Suprapubic skin (tissue), 4 donors: Measurements from ENCODE around the gene CACNA1D. TPM values are rescaled to one million over a fixed set of nuclear protein-coding genes. Genes with fewer than 3 reads are reported as not detected.

Source experiments
- DNase-seq, 2 donors: peaks; one replicate each; pipeline ENCODE4 v3.0.0-alpha.2; 2019; ENCODE audit warnings: low spot score in 2 of 2
- H3K27ac ChIP-seq: fragments of 200-600 bp; sonication (generic); one replicate; pipeline ENCODE4 v1.5.1; 2019
- H3K27me3 ChIP-seq: fragments of 200-600 bp; sonication (generic); one replicate; pipeline ENCODE4 v1.5.1; 2019
- H3K36me3 ChIP-seq: fragments of 200-600 bp; sonication (generic); one replicate; pipeline ENCODE4 v1.5.1; 2019
- H3K4me1 ChIP-seq: fragments of 200-600 bp; sonication (generic); one replicate; pipeline ENCODE4 v1.5.1; 2019
- H3K4me3 ChIP-seq: fragments of 200-600 bp; sonication (generic); one replicate; pipeline ENCODE4 v1.5.1; 2019; ENCODE audit warnings: mild to moderate bottlenecking
- H3K9me3 ChIP-seq: fragments of 200-600 bp; sonication (generic); one replicate; pipeline ENCODE4 v1.5.1; 2019
- EP300 ChIP-seq: sonication (generic); formaldehyde crosslinking; IDR thresholded peaks from one replicate; pipeline ENCODE4 v1.6.1; 2017; ENCODE audit warnings: antibody characterized with exemption
- POLR2A ChIP-seq, 2 donors: fragments of 450-650 bp; IDR thresholded peaks; one replicate each; pipeline ENCODE4 v1.6.1; 2017; ENCODE audit warnings: antibody characterized with exemption in 2 of 2, mild to moderate bottlenecking in 2 of 2, moderate library complexity in 2 of 2
- POLR2AphosphoS5 ChIP-seq, 3 donors: sonication (generic); formaldehyde crosslinking; IDR thresholded peaks; one replicate each; pipeline ENCODE4 v1.6.1; 2017; ENCODE audit warnings: antibody characterized with exemption in 3 of 3
- WGBS: methylation state at CpG from one replicate; pipeline ENCODE4 v1.1.5; 2018; 5-methylcytosine and 5-hydroxymethylcytosine counted together
- total RNA-seq, 4 donors: library from RNA; depleted of rRNA; stranded (reverse); fragments of >200 nt; gene quantifications; one replicate each; pipeline ENCODE4 v1.1.0, GENCODE V29; 2016
- TF ChIP-seq, protein P1 (sequence below), 2 donors: fragments of 200-600 bp in 1 of 2; fragments of 450-650 bp in 1 of 2; sonication (generic) in 1 of 2; IDR thresholded peaks; one replicate each; pipeline ENCODE4 v1.5.1; 2016 to 2019; ENCODE audit warnings: antibody characterized with exemption in 2 of 2, mild to moderate bottlenecking in 1 of 2, moderate library complexity in 1 of 2

CACNA1D gene
- total RNA-seq, 4 donors from 2014 or later = 1.9 to 28.2 (median 6.3) TPM

DNA sequence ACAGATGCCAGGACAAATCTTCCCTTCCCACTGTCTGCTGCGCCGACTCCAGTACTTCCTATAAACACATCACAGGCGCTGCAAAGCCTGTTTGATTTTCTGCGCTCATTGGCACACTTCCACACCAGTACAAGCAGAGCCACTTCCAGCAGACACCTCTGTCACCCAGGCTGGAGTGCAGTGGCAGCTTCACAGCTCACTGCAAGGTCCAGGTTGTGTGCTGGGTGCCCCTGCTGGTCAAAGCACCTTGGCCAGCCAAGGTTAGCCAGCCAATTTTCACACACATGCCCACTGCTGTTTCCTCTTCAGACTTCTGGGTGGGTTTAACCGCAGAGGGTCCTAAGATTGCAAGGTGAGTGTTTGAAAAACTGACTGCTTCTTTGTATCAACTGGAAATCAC, 346.9 kb downstream of the CACNA1D start:
- Histone ChIP-seq H3K4me1 (peaks cover 11% of the 10 kb centered on the region), H3K27me3 (peaks cover 2% of the 10 kb centered on the region), H3K9me3 (no peaks in the 10 kb centered on the region), H3K36me3 (no peaks in the 10 kb centered on the region), H3K27ac (no peak overlapping the region), H3K4me3 (no peak overlapping the region)
- peak in 1 of 2 donors; percentile 57 for DNase-seq
- 88% methylated on average over 5 of the region's 5 CpGs for WGBS
- TF ChIP-seq POLR2AphosphoS5 (IDR thresholded peaks at IDR 0.05) (no peak), POLR2A (IDR thresholded peaks at IDR 0.05) (no peak), EP300 (no peak)
- TF ChIP-seq, protein P1, sequence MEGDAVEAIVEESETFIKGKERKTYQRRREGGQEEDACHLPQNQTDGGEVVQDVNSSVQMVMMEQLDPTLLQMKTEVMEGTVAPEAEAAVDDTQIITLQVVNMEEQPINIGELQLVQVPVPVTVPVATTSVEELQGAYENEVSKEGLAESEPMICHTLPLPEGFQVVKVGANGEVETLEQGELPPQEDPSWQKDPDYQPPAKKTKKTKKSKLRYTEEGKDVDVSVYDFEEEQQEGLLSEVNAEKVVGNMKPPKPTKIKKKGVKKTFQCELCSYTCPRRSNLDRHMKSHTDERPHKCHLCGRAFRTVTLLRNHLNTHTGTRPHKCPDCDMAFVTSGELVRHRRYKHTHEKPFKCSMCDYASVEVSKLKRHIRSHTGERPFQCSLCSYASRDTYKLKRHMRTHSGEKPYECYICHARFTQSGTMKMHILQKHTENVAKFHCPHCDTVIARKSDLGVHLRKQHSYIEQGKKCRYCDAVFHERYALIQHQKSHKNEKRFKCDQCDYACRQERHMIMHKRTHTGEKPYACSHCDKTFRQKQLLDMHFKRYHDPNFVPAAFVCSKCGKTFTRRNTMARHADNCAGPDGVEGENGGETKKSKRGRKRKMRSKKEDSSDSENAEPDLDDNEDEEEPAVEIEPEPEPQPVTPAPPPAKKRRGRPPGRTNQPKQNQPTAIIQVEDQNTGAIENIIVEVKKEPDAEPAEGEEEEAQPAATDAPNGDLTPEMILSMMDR (IDR thresholded peaks at IDR 0.05) = no peak

DNA sequence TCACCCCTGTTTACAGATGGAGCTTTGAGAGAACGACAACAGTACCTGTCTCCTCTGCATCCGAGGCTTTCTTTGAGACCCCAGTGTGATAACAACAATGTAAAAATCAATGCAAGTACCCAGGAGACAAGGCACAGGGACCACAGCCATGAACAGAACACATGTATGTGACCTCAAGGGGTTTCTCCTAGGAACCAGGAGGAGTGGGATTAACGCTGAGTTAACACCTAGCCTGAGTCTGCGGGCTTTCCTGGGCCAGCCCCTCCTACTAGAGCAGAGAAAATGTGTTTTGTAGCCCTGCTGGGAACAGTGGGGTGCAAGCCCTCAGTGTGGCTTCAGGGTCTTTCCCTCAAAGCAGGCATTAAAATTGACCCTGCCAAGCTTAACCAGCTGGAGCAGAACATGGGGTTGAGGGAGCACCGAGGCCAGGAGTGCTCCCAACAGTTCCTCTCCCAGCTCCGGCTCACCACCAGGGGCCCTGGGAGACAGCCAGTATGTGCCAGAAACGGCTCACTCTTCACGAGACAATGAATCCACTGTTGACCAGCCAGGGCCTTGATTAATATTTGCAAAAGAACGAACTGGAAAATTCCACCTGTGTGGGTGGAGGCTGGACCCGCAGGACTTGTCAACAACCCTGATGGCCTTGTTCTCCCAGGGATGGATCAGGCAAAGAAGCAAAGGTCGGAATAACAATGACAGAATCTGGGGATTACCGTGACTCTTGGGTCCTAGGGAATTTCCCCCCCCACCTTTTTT, 348.2 kb downstream of the CACNA1D start:
- Histone ChIP-seq H3K4me1 (peaks cover 17% of the 10 kb centered on the region), H3K9me3 (no peaks in the 10 kb centered on the region), H3K36me3 (no peaks in the 10 kb centered on the region), H3K27me3 (peaks cover 11% of the 10 kb centered on the region), H3K4me3 (no peak overlapping the region), H3K27ac (peak overlapping the region; percentile 40)
- TF ChIP-seq POLR2AphosphoS5 (IDR thresholded peaks at IDR 0.05) = no peak
- TF ChIP-seq, protein P1 (IDR thresholded peaks at IDR 0.05) = peak in 1 of 2 donors; percentile 29
- no peak for DNase-seq
- WGBS = 44% methylated on average over 10 of the region's 12 CpGs

DNA sequence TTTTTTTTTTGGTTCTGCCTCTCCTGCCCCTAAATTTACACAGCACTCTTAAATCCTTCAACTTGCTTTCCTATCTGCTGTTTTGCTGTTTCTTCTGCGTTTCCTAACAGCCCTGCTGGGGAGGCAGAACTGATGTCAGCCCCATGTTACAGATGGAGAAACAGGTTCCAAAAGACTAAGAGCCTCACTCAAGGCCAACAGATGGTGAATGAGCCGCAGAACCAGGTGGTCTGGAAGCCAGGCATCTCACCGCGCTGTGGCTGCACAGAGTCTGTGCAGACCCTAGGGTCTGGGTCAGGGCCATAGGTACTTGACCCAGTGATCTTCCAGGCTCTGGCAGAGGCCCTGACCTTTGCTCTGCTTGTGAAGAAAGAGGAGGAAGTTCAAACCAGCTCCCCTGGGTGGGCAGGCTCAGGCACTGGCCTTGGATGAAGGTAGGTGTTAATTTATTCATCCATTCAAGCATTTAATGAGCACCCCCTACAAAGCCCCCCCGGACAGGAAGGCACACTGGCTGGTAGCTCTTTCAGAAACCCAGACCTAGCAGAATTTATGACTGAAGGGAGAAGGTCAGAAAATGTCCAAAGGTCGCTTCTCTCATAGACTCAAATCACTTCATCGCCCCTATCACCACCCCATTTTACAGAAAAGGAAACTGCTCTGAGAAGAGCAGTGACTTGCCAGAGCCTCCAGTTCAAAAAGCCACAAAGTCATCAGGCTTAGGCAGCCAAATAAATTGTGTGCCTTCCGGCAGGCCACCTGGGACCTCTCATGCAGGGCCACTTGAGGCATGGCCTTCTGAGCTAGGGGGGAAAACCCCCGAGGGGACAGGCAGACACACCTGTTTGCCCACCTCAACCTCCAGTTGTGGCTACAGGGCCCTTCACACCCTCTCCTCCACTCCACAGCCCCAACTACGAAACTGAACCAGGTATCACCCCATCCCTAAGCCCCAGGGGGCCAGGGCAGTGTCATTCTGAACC, 349.1 kb downstream of the CACNA1D start:
- WGBS = 75% methylated on average over 10 of the region's 10 CpGs
- TF ChIP-seq POLR2A (IDR thresholded peaks at IDR 0.05) = no peak
- TF ChIP-seq EP300 = no peak
- TF ChIP-seq, protein P1 (IDR thresholded peaks at IDR 0.05) = no peak
- no peak for TF ChIP-seq POLR2AphosphoS5 (IDR thresholded peaks at IDR 0.05)
- H3K9me3 ChIP-seq = no peaks in the 10 kb centered on the region
- DNase-seq = no peak
- peak overlapping the region; percentile 46 for H3K27ac ChIP-seq
- no peaks in the 10 kb centered on the region for H3K36me3 ChIP-seq
- peaks cover 17% of the 10 kb centered on the region for H3K4me1 ChIP-seq
- no peak overlapping the region for H3K4me3 ChIP-seq
- peaks cover 16% of the 10 kb centered on the region for H3K27me3 ChIP-seq

DNA sequence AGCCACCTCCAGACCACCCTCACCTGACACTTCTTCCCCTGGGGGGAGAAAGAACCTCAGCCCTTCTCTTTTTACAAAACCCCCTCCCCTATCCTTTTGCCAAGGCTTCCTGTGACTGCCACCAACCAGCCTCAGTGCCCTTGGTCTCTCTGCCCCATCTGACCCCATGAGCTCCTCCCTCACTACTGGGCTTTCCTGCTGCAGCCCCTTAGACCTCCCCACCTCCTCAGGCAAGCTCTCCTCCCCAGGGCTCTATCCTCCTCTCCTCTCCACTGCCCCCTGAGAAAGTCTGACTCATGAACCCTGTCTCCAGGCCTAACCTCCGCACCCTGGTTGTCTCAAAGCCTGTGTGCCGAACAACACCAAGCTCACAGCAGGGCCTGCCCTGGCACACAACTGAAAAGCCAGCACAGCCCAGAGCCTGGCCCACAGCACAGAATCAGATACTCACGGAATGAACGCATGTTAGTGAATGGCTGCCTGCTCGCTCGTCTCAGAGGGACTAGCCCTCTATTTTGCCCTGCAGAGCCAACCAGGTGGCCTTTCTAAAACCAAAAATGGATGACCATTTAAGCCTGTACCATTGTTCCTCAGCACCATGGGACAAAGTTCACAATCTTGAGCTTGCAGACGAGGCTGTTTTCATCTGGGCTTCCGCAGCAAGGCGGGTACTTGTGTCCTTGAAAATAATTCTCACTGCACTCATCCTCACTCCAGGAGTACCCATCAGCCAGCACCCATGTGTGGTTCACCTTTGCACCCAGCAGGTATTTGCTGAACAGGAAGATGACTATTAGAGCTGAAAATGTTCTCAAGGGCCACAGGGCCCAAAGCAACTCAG, 350.1 kb downstream of the CACNA1D start:
- no peaks in the 10 kb centered on the region for H3K9me3 ChIP-seq
- H3K27me3 ChIP-seq = peaks cover 16% of the 10 kb centered on the region
- DNase-seq = no peak
- no peak for TF ChIP-seq EP300
- TF ChIP-seq POLR2A (IDR thresholded peaks at IDR 0.05) = no peak
- TF ChIP-seq POLR2AphosphoS5 (IDR thresholded peaks at IDR 0.05) = no peak
- TF ChIP-seq, protein P1 (IDR thresholded peaks at IDR 0.05) = no peak
- H3K27ac ChIP-seq = peak overlapping the region; percentile 35
- WGBS = 89% methylated on average over 8 of the region's 9 CpGs
- H3K4me1 ChIP-seq = peaks cover 17% of the 10 kb centered on the region
- no peaks in the 10 kb centered on the region for H3K36me3 ChIP-seq
- peak overlapping the region; percentile 73 for H3K4me3 ChIP-seq
